ENCODE measurements around the gene PSORS1C2.
"Not testable (repeated sequence)": the region's sequence is repeated elsewhere in the genome, so short reads cannot be mapped to it uniquely, and the experiment has no call there.

PSORS1C2 gene

DNA sequence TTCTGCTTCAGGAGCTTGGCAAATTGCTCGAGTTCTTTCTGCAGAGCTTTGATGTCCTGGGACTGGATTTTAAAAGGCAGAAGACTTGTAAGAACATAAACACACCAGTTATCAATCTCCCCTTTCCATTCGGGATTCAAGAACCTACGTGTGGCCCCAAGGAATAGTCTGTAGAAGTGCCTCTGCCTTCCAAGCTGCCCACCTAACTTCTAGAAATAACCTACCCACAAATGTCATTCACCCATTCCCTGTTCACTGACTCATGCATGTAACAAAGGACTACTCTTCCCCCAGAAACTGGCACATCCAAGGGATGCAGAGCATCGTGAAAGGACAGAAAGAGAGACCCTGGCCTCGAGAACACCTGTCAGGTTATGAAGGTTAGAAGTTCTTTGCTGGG lies 27.1 kb upstream of the PSORS1C2 start:
- no peak for DNase-seq (ENCODE audit: low spot score)

DNA sequence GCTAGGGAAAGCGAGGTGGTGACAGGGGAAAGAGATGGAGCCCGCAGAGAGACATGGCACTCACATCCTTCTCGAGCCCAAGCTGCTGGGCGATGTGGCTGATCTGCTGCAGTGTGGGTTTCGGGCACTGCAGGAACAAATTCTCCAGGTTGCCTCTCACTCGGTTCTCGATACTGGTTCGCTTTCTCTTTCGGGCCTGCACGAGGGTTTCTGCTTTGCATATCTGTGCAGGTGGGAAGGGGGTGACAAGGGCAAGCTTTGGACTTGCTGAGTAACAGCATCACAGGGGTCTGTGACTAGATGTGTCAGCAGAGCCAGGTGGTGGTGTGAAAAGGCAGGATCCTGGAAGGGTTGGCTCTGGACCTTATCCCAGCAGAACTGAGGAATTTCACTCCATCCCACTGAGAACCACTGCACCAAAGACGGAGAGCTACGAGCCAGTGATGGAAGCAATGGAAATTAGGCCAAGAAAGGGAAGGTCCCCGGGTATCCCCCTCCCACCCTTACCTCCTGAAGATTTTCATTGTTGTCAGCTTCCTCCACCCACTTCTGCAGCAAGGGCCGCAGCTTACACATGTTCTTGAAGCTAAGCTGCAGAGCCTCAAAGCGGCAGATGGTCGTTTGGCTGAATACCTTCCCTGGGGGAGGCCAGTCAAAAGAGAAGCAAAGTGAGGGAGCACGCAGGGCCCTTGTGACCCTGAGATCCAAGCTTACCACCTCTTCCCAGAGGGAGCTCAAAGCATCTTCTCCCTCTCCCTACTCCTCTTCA lies 26.4 kb upstream of the PSORS1C2 start:
- DNase-seq (ENCODE audit: low spot score), result not testable (repeated sequence)

DNA sequence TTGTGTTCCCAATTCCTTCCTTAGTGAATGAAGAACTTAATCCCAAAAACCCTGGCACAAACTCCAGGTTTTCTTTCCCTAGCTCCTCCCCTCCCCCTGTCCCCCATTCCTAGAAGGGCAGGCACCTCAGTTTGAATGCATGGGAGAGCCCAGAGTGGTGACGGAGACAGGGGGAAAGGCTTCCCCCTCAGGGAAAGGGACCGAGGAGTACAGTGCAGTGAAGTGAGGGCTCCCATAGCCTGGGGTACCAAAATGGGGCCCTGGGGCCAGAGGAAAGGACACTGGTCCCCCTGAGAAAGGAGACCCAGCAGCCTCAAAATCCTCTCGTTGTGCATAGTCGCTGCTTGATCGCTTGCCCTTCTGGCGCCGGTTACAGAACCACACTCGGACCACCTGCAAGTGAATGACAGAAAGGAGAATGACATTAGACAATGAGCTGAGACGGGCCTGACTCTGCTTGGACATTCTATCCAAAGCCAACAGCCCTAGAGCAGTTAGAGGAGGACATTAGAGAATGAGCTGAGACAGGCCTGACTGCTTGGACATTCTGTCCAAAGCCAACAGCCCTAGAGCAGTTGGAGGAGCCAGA lies 25.7 kb upstream of the PSORS1C2 start:
- DNase-seq (ENCODE audit: low spot score), result not testable (repeated sequence)

DNA sequence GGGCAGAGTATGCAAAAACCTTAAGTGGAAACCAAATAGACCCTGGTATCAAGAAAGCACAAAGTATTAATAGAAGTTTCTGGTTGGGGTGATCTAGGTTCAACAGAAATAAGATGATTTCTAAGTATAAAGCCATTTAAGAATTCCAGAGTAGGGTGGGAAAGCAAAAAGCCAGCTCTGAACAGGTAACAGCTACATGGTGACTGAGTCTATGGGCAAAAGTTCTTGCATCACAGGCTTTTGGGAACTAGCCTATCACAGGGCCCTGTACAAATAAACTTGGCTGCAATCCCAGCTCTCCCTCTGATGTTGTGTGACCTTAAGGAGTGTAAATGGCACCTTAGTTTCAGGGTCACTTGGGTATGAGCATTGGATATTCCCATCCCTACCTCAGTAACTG lies 25.1 kb upstream of the PSORS1C2 start:
- no peak for DNase-seq (ENCODE audit: low spot score)

GRCh38 chr6:31162463-31163165 lies 23.7 kb upstream of the PSORS1C2 start:
- no peak for DNase-seq (ENCODE audit: low spot score)

DNA sequence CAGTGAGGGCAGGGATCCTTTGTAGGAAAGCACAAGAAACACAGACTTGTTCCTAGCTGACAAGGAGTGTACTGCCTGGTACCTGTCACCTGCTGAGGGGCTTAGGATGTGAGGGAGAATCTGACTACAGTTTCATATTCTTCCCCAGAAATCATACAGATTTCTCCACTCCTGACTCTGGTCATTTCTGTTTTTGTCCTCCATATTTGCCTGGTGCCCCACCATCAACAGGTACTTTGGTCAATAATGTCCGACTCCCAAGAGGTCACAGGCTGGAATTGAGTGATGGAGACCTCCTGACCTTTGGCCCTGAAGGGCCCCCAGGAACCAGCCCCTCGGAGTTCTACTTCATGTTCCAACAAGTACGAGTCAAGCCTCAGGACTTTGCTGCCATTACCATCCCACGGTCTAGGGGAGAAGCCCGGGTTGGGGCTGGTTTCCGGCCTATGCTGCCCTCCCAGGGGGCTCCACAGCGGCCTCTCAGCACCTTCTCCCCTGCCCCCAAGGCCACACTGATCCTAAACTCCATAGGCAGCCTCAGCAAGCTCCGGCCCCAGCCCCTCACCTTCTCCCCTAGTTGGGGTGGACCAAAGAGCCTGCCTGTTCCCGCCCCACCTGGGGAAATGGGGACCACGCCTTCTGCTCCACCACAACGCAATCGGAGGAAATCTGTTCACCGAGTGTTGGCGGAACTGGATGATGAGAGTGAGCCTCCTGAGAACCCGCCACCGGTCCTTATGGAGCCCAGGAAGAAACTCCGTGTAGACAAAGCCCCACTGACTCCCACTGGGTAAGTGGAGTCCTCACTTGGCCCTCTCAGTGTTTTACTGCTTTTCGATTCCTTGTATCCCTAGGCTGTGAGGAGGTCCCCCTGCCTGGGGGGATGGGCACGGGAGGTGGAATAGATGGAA lies 22.6 kb upstream of the PSORS1C2 start:
- no peak for DNase-seq (ENCODE audit: low spot score)

GRCh38 chr6:31158863-31159855 lies 20.3 kb upstream of the PSORS1C2 start:
- no peak for DNase-seq (ENCODE audit: low spot score)

DNA sequence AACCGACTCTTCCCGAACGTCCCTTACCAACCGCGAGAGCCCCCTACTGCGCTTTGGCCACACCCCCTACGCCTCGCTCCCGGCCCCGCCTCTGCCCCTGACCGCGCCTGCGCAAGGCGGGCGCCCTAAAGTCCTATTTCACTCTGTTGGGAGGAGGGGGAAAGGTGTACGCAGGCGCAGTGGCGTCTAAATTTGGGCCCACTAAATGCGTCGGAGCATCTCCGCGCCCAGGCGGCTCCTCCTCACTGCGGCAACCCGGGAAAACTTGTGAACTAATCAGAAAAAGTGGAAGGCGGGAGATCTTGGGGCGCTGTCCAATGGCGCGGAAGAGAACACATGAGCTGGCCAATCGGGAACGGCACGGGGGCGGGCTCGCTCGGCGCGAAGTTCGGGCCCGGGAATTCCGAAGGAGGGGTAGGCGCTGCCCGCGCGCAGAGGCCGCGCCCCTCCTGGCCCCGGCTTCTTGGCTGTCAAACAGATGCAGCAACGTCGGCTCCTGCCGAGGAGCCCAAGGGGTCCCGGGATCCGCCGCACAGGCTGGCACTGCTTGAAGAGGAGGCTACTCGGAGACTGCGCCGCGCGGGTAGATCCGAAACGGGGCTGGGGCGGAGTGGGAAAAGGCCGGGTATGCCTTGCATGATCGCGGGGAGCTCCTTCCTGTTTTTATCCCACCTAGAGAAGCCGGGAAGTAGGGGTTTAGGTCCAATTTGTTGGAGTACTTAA lies 19.4 kb upstream of the PSORS1C2 start, which contains the start of gene TCF19:
TCF19 (plus strand) TSS at position 450 of the 723 bp plus-strand sequence. CDS start 881 bp downstream, outside the sequence.
- DNase-seq (ENCODE audit: low spot score), result peak; percentile 96

DNA sequence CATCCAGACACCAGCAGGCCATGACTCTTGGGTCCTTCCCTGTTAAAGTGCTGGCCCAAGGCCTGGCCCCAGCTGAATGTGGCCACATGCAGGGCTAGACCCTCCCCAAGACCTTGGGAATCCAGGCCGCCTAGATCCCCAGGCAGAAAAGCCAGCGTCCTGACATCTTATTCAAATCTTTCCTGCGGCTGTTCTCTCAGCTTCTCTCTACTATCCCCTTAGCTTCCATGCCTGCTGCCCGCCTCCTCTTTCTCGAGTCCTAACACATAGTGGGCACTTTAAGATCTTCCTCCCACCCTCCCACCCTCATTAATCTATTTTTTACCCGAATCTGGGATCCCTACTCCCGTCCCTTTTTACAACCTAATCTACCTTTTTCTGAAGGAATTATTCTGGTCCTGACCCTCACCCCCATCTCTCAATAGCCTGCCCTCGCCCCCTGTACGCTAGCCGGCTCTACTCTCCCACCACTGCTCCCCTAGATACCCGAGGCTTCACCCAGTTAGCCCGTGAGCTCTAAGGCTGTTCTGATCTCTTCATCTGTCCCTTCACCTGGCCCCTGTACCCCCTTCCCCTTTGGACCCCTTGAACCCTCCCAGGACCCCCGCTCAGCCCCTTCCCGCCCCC lies 18.8 kb upstream of the PSORS1C2 start, which contains the start of gene CCHCR1:
CCHCR1 (minus strand) TSS at position 290 of the 627 bp plus-strand sequence; CDS start at position 88, 202 bp downstream.
- no peak for DNase-seq (ENCODE audit: low spot score)

- DNase-seq (ENCODE audit: low spot score), result no peak
Measured at GRCh38 chr6:31156641-31157040, 17.8 kb upstream of the PSORS1C2 start.

DNA sequence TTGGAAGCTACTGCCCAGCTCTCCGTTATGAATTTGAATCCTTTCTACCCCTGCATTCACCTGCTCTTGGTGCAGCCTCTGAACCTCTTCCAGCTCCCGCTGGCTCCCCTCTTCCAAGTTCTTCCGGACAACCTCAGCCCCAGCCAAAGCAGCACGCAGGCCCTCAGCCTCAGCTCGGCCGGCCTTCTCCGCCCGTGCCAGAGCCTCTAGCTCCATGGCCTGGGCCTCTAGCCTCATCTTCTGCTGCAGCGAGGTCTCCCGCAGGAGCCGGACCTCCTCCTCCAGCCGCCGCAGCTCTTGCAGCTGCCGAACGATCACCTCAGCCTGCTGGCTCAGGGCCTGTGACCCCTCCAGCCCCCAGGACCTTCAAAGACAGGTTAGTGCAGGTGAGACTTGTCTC lies 15.6 kb upstream of the PSORS1C2 start:
- no peak for DNase-seq (ENCODE audit: low spot score)

DNA sequence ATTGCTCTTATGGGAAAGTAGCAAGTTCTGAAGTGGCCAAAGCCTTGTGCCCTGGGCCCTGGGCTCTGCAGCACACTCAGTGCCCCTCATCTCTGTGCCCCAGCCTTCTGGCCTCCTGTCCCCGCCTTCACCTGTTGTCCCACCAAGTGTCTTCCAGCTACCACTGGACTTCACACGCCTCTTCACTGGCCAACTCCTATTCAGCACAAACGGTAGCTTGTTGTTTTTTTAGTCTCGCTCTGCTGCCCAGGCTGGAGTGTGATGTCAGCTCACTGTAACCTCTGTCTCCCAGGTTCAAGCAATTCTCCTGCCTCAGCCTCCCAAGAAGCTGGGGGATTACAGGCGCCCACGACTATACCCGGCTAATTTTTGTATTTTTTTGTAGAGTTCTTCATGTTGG lies 13.9 kb upstream of the PSORS1C2 start:
- DNase-seq (ENCODE audit: low spot score), result no peak

- DNase-seq (ENCODE audit: low spot score), result no peak
Measured at GRCh38 chr6:31149827-31150447, 11.1 kb upstream of the PSORS1C2 start.

DNA sequence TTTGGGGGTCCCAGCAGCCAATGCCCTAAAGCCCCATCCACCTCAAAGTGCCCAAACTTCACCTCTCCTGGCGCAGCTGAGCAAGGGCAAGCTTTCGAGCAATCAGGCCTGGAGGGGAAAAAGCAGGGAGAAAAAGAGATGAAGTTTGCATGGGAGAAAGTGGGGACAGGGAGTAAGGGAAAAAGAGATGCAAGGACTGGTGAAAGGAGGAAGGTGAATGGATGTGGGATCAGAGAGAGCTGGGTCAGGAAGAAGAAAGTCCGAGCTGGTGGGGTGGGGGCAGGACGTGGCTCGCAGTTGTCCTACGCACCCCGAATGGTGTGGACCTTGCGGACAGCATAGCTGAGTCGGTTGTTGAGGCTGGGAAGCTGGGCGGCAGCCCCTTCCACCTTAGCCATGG lies 6.5 kb upstream of the PSORS1C2 start:
- DNase-seq (ENCODE audit: low spot score), result no peak

- DNase-seq (ENCODE audit: low spot score), result no peak
Measured at GRCh38 chr6:31144970-31145340, 6.1 kb upstream of the PSORS1C2 start.

GRCh38 chr6:31144296-31144969 lies 5.6 kb upstream of the PSORS1C2 start:
- DNase-seq (ENCODE audit: low spot score), result no peak

GRCh38 chr6:31143148-31143547 lies 4.3 kb upstream of the PSORS1C2 start:
- no peak for DNase-seq (ENCODE audit: low spot score)

- no peak for DNase-seq (ENCODE audit: low spot score)
Measured at GRCh38 chr6:31142361-31142761, 3.5 kb upstream of the PSORS1C2 start.
